OCI-LY7 (cell line): Measurements from ENCODE around the gene NRG2.

Source experiments
- CTCF ChIP-seq: fragments of 200-600 bp; sonication (generic); conservative IDR thresholded peaks from 2 replicates; pipeline ENCODE4 v1.5.1; 2014; ENCODE audit warnings: mild to moderate bottlenecking, antibody characterized with exemption, low read length, moderate library complexity, mixed read lengths
- EZH2phosphoT487 ChIP-seq: fragments of 200-600 bp; sonication (generic); IDR thresholded peaks from 2 replicates; pipeline ENCODE4 v1.6.1; 2018; ENCODE audit warnings: low read depth, borderline replicate concordance, mild to moderate bottlenecking, mixed run types, antibody characterized with exemption, low read length, moderate library complexity, mixed read lengths

- no peak for TF ChIP-seq CTCF
- TF ChIP-seq EZH2phosphoT487 = no peak
These were observed 147.5 kb downstream of the NRG2 start for GRCh38 chr5:139895647-139896046.
